OCI-LY3 (cell line): Measurements from ENCODE around the gene SND1.

ENCODE experiments used
- CTCF ChIP-seq: fragments of 200-600, 300-600 bp; sonication (generic); IDR thresholded peaks from 2 replicates; pipeline ENCODE4 v1.5.1; 2014; ENCODE audit warnings: antibody characterized with exemption, low read length, low read depth
- EZH2phosphoT487 ChIP-seq: fragments of 200-600 bp; shearing (Covaris generic); IDR thresholded peaks from 2 replicates; pipeline ENCODE4 v1.6.1; 2018; ENCODE audit warnings: antibody characterized with exemption, mixed run types, low read depth

- TF ChIP-seq CTCF (no peak), EZH2phosphoT487 (no peak)
Measured at GRCh38 chr7:128060018-128060417, 408.0 kb downstream of the SND1 start.
